ENCODE data around the gene CDH3.

DNA sequence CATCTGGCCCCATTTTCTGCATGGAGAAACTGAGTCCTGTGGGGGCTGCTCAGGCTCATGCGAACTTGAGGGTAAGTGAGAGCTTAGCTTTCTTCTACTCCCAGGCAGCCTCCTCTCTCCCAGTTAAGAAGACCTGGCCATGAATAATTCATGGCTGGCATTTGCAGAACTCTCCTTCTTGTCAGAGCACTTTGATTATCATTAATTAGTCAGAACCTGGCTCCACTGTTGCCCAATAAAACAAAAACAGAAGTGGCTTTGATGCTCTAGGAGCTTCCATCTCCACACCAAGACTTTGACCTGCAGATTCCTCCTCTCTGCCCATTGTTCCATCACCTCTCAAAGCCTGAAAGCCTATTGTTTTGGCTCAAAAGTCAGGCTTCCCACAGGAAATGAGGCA lies 45.5 kb upstream of the CDH3 start:
- TF ChIP-seq GATA2 (IDR thresholded peaks at IDR 0.05; ENCODE audit: low read depth, low read length) (no peak), GATA3 (IDR thresholded peaks at IDR 0.05; ENCODE audit: low read depth, low read length) (no peak)
